Fibroblast of mammary gland (primary cell): ENCODE measurements around the gene RPL27.

ENCODE experiments used
- DNase-seq: peaks from one replicate; pipeline ENCODE4 v3.0.0-alpha.2; 2010; ENCODE audit warnings: low read depth
- H3K4me3 ChIP-seq: 2 replicates; pipeline ENCODE4 v1.5.1; 2011; ENCODE audit warnings: low read depth, mild to moderate bottlenecking, low read length, moderate library complexity; ENCODE audit not compliant: control insufficient read depth
- TF ChIP-seq, protein P1 (sequence below): conservative IDR thresholded peaks from 2 replicates; pipeline ENCODE4 v1.5.1; 2011; ENCODE audit warnings: low read depth, low read length, inconsistent platforms; ENCODE audit not compliant: control insufficient read depth, insufficient read depth

Gene RPL27

DNA sequence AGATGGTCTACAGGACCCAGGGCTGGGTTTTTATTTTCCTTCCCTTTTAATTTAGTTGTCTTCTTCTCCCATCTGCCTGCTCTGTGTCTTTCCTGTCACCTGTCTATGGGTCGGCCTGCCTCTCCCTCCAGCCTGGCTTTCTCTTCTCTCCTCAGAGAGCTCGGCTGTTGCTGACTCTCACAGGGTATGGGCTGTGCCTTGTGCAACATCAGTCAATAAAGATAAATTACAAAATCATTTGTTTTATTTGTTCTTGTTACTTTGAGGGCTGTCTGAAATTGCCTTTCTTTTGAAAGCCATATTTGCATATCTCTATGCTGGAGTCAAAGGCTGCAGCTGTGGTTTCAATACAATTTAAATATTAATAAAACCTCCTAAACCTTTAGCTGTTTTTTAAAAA, 42.4 kb downstream of the RPL27 start:
- no peak for DNase-seq
- no peak overlapping the region for H3K4me3 ChIP-seq
- TF ChIP-seq, protein P1, sequence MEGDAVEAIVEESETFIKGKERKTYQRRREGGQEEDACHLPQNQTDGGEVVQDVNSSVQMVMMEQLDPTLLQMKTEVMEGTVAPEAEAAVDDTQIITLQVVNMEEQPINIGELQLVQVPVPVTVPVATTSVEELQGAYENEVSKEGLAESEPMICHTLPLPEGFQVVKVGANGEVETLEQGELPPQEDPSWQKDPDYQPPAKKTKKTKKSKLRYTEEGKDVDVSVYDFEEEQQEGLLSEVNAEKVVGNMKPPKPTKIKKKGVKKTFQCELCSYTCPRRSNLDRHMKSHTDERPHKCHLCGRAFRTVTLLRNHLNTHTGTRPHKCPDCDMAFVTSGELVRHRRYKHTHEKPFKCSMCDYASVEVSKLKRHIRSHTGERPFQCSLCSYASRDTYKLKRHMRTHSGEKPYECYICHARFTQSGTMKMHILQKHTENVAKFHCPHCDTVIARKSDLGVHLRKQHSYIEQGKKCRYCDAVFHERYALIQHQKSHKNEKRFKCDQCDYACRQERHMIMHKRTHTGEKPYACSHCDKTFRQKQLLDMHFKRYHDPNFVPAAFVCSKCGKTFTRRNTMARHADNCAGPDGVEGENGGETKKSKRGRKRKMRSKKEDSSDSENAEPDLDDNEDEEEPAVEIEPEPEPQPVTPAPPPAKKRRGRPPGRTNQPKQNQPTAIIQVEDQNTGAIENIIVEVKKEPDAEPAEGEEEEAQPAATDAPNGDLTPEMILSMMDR = no peak

DNA sequence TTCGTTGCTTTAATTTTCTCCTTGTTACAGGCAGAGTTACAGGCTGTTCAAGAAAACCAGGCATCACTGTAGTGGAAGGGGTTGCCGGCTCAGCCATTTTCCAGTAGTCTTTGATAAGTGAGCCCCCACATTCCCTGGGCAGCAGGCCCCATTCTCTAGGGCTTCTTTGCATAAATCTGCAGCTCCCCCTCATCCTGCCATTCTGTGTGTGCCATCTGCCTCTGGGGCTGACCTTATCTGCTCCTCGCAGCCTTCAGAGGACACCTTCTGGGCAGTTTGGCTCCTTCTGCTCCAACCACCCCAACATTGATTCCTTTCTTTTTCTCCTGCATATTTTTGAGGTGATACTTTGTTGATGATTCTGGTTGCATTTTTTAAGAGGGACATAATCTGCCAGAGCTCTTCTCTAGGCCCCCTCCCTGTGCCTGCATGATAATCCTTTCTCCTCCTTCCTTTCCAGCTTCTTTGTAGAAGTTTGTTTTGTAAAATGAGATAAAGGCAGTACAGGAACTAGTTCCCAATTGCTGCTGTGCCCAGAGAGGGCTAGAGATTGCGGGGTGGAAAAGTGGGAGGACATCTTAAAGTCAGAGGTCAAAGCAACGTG, 43.9 kb downstream of the RPL27 start:
- no peak for DNase-seq
- TF ChIP-seq, protein P1 = no peak
- H3K4me3 ChIP-seq = no peak overlapping the region

DNA sequence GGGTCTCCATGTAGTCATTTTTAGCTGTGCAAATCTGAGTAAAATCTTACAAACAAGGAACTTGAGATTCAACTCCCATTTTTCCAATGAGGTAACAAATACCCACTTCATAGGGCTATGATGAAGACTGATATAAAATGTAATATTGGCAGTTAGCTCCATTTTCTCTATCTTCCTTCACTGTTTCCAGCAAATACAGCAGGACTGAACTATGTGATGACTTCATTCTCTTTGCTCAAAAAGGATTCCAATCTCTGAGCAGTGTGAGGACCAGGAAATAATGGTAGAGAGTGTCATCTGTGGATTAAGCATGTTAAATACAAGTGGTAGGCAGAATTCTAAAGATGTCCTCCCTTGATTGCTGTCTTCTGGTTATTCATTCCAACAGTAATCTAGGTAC, 45.1 kb downstream of the RPL27 start:
- no peak for DNase-seq
- TF ChIP-seq, protein P1 = no peak
- no peak overlapping the region for H3K4me3 ChIP-seq

DNA sequence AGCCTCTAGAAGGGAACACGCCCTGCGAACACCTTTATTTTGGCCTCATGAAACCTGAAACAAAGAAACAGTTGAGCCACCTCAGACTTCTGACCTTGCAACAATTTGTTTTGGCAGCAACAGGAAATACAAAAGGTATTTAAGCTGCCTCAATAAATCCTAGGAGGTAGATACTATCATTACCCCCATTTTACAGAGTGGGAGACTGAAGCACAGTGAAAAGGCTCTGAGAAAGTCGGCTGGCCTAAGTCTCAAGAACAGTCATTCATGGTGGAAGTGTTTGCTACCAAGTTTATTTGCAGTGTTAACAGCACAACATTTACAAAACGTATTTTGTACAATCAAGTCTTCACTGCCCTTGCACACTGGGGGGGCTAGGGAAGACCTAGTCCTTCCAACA, 45.8 kb downstream of the RPL27 start:
- TF ChIP-seq, protein P1 = no peak
- DNase-seq = no peak
- no peak overlapping the region for H3K4me3 ChIP-seq

DNA sequence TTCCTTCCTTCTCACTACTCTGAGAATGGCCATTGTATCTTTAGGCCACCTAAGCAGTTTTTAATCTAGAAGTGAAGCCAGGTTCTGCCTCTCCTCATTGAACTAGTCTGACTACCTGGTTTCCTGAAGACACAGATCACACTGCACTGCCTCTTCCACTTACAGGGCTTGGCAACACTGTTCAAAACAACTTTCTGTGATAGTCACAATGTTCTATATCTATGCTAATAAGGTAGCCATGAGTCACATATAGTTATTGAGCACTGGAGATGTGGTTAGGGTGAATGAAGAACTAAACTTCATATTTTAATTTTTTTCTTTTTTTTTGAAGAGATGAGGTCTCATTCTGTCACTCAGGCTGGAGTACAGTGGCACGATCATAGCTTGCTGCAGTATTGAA, 53.8 kb downstream of the RPL27 start:
- H3K4me3 ChIP-seq = no peak overlapping the region
- DNase-seq = no peak
- TF ChIP-seq, protein P1 = no peak
